ENCODE measurements around the gene NAA40.

The NAA40 gene

DNA sequence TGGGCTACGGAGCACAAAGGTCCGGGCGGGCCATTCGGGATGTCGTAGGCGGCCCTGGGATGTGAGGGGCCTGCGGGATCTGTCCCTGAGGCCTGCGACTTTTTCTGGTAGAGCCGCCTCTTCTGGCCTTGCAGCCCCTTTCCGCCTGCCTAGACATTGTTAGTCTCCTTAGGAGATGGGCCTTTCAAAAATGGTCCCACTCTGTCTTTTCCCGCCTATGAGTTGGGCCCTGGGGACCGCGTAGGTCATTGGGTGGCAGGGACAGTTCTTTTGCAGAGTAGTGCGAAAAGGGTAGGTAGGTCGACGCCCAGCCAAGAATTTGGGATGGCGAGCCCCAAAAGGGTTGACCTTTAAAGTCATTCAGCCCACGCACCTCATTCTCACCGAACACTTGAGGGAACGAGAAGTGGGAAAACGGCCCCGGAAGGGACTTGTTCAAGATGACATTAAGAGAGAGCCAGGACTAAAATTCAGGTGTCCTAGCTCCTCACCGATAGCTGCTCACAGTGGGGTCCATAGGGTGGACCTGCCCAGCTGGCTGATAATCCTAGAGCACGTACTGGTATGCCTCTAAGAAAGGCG, 48.2 kb downstream of the NAA40 start:
- DNase-seq (ENCODE audit: low read depth): no peak

DNA sequence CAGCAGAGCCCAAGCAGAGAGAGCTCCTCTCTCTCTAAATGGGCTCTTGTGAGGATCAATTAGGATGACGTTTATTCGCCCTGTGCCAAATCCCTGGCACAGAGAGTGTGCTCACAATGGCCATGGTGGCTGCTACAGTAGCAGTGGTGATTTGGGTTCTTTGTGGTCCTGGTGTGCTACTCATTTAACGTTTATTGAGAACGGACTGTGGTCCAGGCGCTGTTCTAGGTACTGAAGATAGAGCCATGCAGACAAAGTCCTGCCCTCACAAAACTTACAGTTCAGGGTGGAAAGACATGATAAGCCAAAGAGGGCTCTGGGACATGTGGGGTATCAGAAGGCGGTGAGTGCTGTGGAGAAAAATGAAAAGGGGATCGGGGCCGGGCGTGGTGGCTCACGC, 52.8 kb downstream of the NAA40 start:
- no peak for DNase-seq (ENCODE audit: low read depth)

DNA sequence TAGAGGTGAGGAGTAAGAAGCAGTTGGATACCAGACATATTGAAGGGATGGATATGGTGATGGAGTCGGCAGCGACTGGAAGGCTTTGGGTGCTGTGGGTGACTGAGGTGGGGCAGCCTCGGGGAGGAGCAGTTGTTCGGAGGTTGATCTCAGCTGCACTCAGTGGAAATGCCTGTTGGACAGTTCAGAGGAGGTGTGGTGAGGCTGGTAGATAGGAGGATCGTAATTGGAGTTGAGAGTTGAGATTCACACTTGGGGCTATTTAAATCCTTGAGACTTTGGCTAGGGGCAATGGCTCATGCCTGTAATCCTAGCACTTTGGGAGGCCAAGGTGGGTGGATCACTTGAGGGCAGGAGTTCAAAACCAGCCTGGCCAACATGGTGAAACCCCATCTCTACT, 54.3 kb downstream of the NAA40 start:
- DNase-seq (ENCODE audit: low read depth): no peak

DNA sequence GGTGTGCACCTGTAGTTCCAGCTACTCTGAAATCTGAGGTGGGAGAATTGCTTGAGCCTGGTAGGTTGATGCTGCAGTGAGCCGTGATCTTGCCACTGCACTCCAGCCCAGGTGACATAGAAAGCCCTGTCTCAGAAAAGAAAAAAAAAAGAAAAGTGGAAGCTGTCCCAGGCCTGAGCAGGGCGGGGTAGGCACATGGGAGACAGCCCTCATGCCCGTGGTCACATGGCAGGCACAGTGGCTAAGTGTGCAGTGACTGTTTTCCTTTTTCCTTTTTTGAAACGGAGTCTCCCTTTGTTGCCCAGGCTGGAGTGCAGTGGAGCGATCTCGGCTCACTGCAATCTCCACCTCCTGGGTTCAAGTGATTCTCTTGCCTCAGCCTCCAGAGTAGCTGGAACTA, 55.2 kb downstream of the NAA40 start:
- DNase-seq (ENCODE audit: low read depth): no peak

DNA sequence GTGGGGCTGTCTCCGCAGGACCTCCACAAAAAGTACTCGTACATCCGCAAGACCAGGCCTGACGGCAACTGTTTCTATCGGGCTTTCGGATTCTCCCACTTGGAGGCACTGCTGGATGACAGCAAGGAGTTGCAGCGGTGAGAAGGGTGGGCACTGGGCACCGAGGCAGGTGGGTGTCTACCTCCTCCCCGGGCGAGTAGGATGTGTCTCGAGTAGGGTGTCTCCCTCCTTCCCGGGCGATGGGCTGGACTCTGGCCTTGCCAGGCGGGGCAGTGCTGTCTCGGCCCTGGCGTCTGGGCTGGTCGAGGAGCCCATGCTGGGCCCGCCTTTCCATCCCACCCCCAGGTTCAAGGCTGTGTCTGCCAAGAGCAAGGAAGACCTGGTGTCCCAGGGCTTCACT, 57.7 kb downstream of the NAA40 start:
- no peak for DNase-seq (ENCODE audit: low read depth)

DNA sequence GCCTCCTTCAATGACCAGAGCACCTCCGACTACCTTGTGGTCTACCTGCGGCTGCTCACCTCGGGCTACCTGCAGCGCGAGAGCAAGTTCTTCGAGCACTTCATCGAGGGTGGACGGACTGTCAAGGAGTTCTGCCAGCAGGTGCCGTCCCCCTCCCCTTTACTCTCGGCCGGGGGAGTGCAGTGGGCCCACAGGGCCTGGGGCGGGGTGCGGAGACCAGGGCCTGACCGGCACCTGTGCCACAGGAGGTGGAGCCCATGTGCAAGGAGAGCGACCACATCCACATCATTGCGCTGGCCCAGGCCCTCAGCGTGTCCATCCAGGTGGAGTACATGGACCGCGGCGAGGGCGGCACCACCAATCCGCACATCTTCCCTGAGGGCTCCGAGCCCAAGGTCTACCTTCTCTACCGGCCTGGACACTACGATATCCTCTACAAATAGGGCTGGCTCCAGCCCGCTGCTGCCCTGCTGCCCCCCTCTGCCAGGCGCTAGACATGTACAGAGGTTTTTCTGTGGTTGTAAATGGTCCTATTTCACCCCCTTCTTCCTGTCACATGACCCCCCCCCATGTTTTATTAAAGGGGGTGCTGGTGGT, 58.4 kb downstream of the NAA40 start:
- no peak for DNase-seq (ENCODE audit: low read depth)

DNA sequence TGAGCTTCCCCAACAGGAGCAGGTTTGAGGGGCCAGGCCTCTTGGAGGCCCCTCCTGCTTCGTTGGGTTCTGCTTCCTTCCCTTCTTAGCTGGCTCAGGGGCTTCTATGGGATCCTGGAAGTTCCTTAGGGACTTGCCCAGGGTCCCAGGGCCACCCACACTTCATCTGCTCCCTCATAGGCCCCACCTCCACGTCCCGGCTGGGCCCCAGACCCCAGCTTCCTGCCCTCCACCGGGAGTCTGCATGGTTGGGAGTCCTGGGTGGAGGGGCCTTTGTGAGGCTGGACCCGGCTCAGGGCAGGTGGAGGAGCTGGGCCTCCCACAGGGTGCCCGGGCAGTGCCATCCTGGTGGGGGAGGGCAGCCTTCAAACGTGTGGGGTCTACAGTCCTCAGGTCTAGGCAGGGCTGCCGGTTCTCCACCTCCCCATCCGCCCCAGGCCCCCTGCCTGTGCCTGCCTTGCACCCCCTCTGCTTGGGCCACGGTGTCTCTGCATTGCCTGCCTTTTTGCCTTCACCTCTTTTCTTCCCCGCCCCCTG, 59.1 kb downstream of the NAA40 start:
- DNase-seq (ENCODE audit: low read depth): no peak

DNA sequence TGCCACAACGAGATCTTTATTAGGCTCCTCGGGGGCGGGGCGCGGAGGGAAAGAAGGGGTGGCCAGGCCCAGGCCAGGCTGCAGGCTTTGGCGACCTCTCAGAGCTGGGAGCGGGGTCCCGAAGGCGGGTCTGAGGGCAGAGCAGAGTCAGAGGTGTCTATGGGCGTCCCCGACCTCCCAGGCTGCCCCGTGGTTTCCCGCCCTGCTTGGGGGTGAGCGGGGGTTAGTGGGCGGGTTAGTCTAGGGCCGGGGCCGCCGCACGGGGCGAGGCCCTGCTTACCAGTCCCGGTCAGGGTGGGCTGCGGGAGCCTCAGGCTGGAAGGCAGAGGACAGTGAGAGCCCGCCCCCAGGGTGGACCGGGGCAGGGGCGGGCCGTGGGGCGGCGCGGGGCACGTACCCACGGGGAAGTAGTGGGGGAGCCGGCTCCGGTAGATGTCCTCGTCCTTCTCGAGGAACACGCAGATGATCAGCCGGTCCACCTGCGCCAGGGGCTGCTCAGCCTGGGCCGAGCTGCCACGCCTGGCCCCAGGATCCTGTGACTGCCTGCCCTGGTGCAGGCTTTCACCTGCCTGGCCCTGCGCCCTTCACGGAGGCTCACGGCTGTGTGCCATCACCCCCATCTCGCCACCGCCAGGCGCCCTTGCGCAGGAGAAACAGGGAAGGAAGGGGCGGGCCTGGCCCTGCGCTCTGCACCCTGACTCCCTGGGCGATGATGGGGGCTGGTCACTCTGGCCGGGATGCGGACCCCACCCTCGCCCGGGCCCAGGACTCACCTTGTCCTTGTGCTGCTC, 60.0 kb downstream of the NAA40 start:
- no peak for DNase-seq (ENCODE audit: low read depth)

DNA sequence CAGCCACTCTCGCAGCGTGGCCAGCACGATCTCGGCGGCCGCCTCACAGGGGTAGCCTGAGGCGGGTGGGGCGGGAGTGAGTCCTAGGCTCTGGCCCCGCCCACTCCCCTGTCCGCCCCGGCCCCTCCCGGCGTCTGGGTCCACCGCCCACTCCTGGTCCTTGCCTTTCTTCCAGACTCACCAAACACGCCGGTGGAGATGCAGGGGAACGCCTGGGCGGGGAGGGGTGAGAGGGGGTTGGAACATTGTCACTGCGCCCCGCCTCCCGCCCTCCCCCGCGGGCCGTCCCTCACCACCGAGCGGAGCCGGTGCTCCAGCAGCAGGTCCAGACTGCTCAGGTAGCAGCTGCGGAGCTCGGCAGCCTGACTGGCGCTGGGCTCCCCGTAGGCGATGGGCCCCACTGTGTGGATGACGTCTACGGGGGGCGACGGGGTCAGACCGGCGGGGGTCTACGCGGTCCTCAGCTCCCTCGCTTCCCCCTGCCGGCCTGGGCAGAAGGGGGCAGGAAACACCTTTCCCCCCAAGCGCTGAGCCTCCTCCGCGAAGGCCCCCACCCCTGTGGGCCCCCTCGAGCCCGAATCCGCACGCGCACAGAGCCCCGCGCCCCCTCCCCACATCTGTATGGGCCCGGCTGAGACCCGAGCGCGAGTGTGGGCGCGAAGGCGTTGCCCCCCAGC, 60.7 kb downstream of the NAA40 start:
- DNase-seq (ENCODE audit: low read depth): peak; percentile 48

DNA sequence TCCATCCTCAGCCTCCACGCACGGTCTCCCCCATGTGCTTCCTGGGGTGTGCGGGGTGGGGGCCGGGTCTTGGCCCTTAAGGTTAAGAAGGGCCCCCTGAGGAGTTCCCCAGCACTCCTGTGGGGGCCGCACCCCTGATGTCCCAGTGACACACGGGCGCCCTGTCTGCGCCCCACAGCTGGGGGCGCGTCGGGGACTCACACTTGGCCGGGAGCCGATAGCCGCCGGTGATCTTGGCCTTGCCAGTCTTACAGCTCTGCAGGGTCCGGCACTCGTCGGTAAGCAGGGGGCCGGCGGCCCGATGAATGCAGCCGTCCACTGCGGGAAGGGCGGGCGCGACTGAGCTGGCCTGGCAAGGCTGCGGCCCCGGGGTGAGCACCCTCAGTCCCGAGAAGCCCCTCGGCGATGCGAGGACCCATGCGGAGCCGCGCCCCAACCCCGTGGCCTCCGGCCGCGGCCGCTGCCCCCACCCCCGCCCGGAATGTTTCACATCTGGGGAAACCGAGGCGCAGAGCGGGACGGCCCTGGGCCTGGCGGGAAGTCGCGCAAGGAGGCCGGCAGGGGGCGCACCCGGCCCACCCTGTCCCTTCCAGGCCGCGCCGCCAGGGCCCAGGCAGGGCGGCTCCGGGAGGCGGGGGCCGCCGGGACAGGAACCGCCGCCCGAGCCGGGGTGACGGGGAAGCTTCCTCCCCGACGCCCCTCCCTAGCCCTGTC, 61.4 kb downstream of the NAA40 start:
- peak; percentile 67 for DNase-seq (ENCODE audit: low read depth)

DNA sequence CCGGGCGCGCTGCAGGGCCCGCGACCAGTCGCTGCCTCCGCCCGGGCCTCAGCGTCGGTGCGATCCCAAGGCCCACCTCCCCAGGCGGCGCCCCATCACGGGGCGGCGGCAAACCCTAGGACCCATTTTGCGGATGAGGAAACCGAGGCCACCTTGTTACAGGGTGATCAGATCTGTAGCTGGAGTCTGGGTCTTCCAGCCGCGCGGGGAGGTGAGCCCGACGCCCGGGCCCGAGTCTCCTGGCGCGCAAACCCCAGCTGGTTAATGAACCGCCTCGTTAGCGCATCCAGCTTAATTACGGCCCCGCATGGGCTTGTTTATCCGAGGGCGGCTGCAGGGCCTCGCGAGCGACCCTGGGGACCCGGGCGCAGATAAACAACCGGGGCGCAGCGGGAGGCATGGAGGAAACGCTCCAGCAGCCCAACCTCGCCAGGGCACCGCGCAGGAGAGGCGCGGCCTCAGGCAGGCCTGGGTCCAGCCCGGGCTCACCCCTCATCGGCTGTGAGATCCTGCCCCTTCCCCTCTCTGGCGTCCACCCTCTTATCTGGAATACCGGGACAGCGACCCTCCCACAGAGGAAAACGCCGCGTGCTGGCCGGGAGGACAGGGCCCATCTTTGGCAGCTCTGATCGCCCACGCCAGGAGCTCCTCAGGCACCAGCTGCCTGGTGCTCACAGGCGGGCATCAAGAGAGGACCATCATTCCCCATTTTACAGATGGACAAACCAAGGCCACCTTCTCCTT, 62.1 kb downstream of the NAA40 start:
- no peak for DNase-seq (ENCODE audit: low read depth)

DNA sequence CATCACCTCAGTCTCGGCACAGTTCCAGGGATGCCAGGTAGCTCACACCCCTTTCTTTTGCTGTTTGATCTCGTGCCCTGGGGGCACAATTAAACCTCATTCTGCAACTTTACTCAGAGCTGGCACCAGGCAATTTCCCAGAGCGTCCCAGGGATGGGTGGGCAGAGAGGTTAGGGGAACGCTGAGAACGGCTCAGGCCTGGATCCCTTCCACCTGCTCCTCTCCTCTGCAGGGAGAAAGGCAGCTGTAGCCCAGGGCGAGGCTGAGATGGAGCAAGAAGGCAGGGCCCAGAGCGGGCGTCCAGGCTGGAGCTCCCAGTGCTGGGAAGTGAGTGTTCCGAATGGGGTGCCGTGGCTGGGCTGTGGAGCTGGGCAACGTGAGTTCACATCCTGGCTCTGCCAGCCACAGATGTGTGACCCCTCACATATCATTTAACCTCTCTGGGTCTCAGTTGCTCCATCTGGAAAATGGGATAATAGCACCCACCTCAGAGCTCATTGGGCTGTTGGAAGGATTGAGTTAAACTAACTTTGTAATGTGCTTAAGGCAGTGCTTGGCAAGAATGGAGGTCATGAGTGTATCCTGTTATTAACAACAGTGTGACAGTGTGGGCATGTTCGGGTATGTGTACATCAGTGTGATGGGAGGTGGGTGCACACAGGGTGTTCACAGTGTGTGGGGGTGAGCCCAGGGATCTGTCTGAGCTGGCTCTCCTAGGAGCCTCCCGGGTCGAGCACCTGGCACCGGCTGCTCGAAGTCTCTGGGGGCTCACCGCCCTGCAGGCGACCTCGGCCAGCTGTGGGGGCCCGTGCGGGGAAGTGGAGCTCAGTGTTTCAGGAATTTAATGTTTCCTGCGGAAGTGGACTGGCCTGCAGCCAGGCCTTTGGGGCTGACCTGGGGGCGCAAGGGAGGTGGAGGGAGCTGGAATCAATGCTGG, 63.0 kb downstream of the NAA40 start:
- no peak for DNase-seq (ENCODE audit: low read depth)

DNA sequence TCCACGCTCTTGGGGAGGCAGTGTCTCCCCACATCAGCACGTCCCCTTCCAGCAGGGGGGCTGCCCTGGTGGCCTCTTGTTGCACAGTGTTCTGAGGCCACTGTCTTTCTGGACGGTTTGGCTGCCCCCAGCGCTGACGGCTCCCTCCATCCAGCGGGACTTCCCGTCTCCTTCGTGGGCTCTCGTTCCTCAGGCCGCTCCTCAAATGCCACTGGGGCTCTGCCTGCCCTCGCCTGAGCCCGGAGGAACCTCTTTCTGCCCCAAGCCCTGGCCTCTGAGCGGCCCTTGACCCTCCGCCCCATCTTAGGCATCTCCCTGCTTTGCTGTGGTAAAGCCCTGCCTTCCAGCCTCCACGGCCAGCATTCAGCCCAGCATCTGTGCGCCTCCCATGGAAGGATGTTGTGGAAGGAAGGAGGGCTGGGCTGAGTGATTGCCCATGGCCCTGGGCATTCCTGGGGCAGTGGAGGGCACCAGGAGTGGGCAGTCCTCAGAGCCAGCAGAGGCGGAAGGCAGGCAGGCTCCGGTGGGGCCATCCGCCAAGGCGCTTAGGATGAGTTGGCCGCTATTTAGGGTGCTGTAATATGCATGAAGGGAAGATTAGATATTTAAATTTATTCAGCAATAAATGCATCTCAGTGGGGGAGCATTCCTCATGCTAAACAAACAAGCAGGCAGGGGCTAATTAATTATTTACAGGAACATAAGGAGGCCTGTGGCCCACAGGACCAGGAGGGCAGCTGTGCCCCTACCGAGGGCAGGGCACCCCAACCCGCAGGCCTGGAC, 65.2 kb downstream of the NAA40 start:
- DNase-seq (ENCODE audit: low read depth): no peak

DNA sequence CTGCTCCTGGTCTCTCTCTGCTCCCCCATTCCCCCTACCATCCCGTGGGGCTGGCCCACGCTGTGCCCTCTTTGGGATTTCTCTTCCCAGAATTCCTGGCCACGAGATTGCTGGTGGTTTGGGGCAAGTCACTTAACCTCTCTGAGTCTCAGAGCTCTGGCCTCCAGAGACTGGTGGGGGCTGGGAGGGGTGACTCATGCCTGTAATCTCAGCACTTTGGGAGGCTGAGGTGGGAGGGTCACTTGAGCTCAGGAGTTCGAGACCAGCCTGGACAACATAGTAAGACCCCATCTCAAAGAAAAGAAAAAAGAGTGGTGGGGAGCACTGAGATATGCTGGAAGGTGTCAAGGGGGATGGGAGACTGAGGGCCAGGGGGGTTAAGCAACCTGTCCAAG, 65.8 kb downstream of the NAA40 start:
- DNase-seq (ENCODE audit: low read depth): no peak

DNA sequence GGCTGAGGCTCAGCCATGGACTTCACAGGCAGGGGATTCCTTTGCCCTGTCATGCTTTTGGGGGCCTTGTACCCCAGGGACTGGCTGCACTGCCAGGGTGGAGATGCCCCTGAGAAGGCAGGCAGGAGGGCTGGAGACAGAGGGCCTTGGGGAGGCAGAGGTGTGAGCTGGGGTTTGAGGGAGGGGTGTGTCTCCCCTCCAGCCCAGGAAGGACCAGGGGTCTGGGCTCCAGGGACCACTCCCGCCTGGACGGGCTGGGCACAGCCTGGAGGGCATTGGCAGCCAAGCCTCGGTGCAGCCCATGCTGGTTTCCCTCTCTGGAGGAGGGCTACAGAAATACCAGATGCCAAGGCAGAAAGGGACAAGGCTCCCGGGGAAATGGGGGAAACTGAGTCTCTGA, 66.9 kb downstream of the NAA40 start:
- no peak for DNase-seq (ENCODE audit: low read depth)

DNA sequence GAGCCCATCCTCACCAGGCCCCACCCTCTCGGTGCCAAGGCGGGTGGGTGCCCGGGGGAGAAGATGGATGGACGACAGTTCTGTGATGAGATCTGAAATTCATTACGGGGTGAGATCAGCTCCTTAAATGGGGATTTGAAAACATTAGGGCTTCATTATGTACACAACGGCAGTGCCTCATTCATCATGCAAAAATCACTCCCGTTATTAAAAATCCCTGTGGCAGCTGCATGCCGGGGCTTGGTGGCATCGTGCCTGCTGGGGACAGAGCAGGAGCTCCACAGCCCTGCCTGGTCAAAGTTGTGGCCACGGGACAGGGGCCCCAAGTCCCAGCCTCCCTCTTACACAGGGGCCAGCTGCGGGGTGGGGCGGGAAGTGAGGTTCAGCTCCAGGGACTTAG, 67.6 kb downstream of the NAA40 start:
- no peak for DNase-seq (ENCODE audit: low read depth)
